Fibroblast of skin of right biceps (primary cell): ENCODE measurements around the gene AURKAIP1.

Experiments used
- DNase-seq: peaks from one replicate; pipeline ENCODE4 v3.0.0-alpha.2; 2013

Gene AURKAIP1

GRCh38 chr1:1345860-1346500 is 29.0 kb downstream of the AURKAIP1 start:
- no peak for DNase-seq

- no peak for DNase-seq
Observed at GRCh38 chr1:1345384-1345783, 29.6 kb downstream of the AURKAIP1 start.

GRCh38 chr1:1344655-1345361 is 30.2 kb downstream of the AURKAIP1 start:
- DNase-seq = peak; percentile 76

GRCh38 chr1:1343811-1344421 is 31.1 kb downstream of the AURKAIP1 start:
- DNase-seq = no peak

GRCh38 chr1:1342584-1343115 is 32.4 kb downstream of the AURKAIP1 start:
- DNase-seq = no peak

GRCh38 chr1:1342061-1342562 is 32.9 kb downstream of the AURKAIP1 start:
- DNase-seq = no peak

GRCh38 chr1:1341549-1342021 is 33.4 kb downstream of the AURKAIP1 start:
- DNase-seq = no peak

- DNase-seq = no peak
Observed at GRCh38 chr1:1340791-1341548, 34.0 kb downstream of the AURKAIP1 start.

- no peak for DNase-seq
Observed at GRCh38 chr1:1340185-1340584, 34.8 kb downstream of the AURKAIP1 start.

GRCh38 chr1:1338278-1338677 is 36.7 kb downstream of the AURKAIP1 start:
- no peak for DNase-seq

GRCh38 chr1:1337793-1338147 is 37.2 kb downstream of the AURKAIP1 start:
- no peak for DNase-seq

GRCh38 chr1:1336931-1337792 is 37.8 kb downstream of the AURKAIP1 start:
- DNase-seq = no peak

- DNase-seq = no peak
Observed at GRCh38 chr1:1336446-1336845, 38.6 kb downstream of the AURKAIP1 start.

- no peak for DNase-seq
Observed at GRCh38 chr1:1335792-1336248, 39.2 kb downstream of the AURKAIP1 start.

GRCh38 chr1:1335283-1335682 is 39.7 kb downstream of the AURKAIP1 start:
- no peak for DNase-seq

- no peak for DNase-seq
Observed at GRCh38 chr1:1334835-1335234, 40.2 kb downstream of the AURKAIP1 start.

- DNase-seq = no peak
Observed at GRCh38 chr1:1333551-1334241, 41.3 kb downstream of the AURKAIP1 start.

- DNase-seq = no peak
Observed at GRCh38 chr1:1332774-1333480, 42.1 kb downstream of the AURKAIP1 start.

- DNase-seq = no peak
Observed at GRCh38 chr1:1332031-1332755, 42.8 kb downstream of the AURKAIP1 start.
